Testis (tissue), 2 donors: ENCODE results near the gene RGS18.

Experiments used
- POLR2A ChIP-seq: fragments of 450-650 bp; IDR thresholded peaks from one replicate; pipeline ENCODE4 v1.6.1; 2017; ENCODE audit warnings: antibody characterized with exemption, mild to moderate bottlenecking, moderate library complexity
- TF ChIP-seq, protein P1 (sequence below), 3 experiments: fragments of 450-650 bp in 2 of 3; fragments of 200-600 bp in 1 of 3; sonication (generic) in 1 of 3; IDR thresholded peaks; one replicate each; pipeline ENCODE4 v1.5.1; 2016 to 2019; ENCODE audit warnings: antibody characterized with exemption in 3 of 3, mild to moderate bottlenecking in 2 of 3, moderate library complexity in 1 of 3

DNA sequence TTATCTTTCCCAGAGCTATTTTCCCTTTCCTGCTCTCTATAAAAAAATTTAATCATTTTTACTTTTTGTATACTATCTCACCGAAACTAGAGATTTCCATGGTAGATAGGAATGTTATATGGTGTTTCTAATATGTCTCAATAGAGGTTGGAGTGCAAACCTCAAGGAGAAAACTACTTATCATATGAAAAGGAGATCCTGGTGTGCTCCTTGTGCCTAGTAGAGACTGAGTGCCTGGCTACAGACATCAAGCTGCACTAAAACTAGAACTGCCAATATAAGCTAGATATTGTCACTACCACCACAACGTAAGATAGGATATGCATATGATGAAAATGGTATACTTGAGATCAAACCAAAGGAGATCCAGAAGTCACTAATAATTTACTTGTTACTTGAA is 67.0 kb downstream of the RGS18 start:
- TF ChIP-seq, protein P1, sequence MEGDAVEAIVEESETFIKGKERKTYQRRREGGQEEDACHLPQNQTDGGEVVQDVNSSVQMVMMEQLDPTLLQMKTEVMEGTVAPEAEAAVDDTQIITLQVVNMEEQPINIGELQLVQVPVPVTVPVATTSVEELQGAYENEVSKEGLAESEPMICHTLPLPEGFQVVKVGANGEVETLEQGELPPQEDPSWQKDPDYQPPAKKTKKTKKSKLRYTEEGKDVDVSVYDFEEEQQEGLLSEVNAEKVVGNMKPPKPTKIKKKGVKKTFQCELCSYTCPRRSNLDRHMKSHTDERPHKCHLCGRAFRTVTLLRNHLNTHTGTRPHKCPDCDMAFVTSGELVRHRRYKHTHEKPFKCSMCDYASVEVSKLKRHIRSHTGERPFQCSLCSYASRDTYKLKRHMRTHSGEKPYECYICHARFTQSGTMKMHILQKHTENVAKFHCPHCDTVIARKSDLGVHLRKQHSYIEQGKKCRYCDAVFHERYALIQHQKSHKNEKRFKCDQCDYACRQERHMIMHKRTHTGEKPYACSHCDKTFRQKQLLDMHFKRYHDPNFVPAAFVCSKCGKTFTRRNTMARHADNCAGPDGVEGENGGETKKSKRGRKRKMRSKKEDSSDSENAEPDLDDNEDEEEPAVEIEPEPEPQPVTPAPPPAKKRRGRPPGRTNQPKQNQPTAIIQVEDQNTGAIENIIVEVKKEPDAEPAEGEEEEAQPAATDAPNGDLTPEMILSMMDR (IDR thresholded peaks at IDR 0.05) = no peak
- no peak for TF ChIP-seq POLR2A
